Ovary (tissue), 9 donors: Measurements from ENCODE around the gene CYP2W1. TPM values are rescaled to one million over a fixed set of nuclear protein-coding genes. Genes with fewer than 3 reads are reported as not detected.
A peak's percentile ranks its signal among the peaks of the same experiment; 100 is the strongest.

Experiments
- DNase-seq, 5 donors: peaks; one replicate each; pipeline ENCODE4 v3.0.0-alpha.2; 2019 to 2020
- H3K27ac ChIP-seq, 2 donors: fragments of 200-600 bp; one replicate each; pipeline versions ENCODE4 v1.5.1 to v1.8.0; 2019 to 2022
- H3K27me3 ChIP-seq: fragments of 200-600 bp; one replicate; pipeline ENCODE4 v1.8.0; 2022
- H3K36me3 ChIP-seq: fragments of 200-600 bp; sonication (generic); one replicate; pipeline ENCODE4 v1.5.1; 2019
- H3K4me1 ChIP-seq: one replicate; pipeline ENCODE4 v1.8.1; 2013; ENCODE audit warnings: mild to moderate bottlenecking, moderate library complexity; ENCODE audit not compliant: insufficient read depth
- H3K4me3 ChIP-seq: fragments of 200-600 bp; sonication (generic); one replicate; pipeline ENCODE4 v1.5.1; 2017
- H3K9me3 ChIP-seq, 2 donors: fragments of 200-600 bp in 1 of 2; sonication (generic) in 1 of 2; one replicate each; pipeline versions ENCODE4 v1.5.1 to v1.8.1; 2013 to 2019; ENCODE audit warnings: mild to moderate bottlenecking in 1 of 2, moderate library complexity in 1 of 2
- CTCF ChIP-seq, 3 donors: fragments of 450-650 bp in 2 of 3; fragments of 200-600 bp in 1 of 3; IDR thresholded peaks; one replicate each; pipeline versions ENCODE4 v1.5.1 to v1.8.0; 2016 to 2022; ENCODE audit warnings: antibody characterized with exemption in 3 of 3, mild to moderate bottlenecking in 1 of 3
- EP300 ChIP-seq: sonication (generic); formaldehyde crosslinking; IDR thresholded peaks from one replicate; pipeline ENCODE4 v1.6.1; 2017; ENCODE audit warnings: antibody characterized with exemption
- POLR2A ChIP-seq: fragments of 450-650 bp; IDR thresholded peaks from one replicate; pipeline ENCODE4 v1.6.1; 2017; ENCODE audit warnings: antibody characterized with exemption, mild to moderate bottlenecking, moderate library complexity
- WGBS, 3 donors: extraction: QIAGEN DNeasy Blood & Tissue Kit in 1 of 3; methylation state at CpG; one replicate each; pipeline versions ENCODE4 v1.1.5 to v1.1.7; 2013 to 2017; 5-methylcytosine and 5-hydroxymethylcytosine counted together
- intact Hi-C, 4 donors: fragments of 100-400 bp; cut with DNase I; formaldehyde crosslinking; loops; one replicate each; pipeline versions ENCODE4 v1.11.0 to v1.15.1; 2022 to 2023
- polyA plus RNA-seq, 2 donors: library from polyadenylated mRNA; stranded (reverse); fragments of 200-250 nt in 1 of 2; fragments of 350-450 nt in 1 of 2; fragmentation: Illumina TruSeq in 1 of 2; extraction: RNeasy Lipid Tissue Mini Kit (QIAGEN cat#74804) in 1 of 2; gene quantifications; one replicate each; pipeline ENCODE4 v1.2.3, GENCODE V29; 2013 to 2014
- total RNA-seq, 7 donors: library from RNA; depleted of rRNA in 2 of 7; stranded (reverse); fragments of >200 nt in 2 of 7; fragmentation: NEBNext Ultra II Directional in 3 of 7; extraction: Animal tissue kit (Norgen Biotek cat#: 25700) in 3 of 7; gene quantifications; one replicate each; pipeline versions ENCODE4 v1.1.0 to v1.2.4, GENCODE V29; 2016 to 2023
- donor health status: DM: no; HTN: no; CAD: no; lungs with moderate emphysema.
- donor health status: DM: no; HTN: no; CAD: no.
- donor health status: Bipolar disorder and iron deficiency.
- donor health status: DM: yes; HTN: yes; CAD: no.
- donor health status: DM: no; HTN: no; CAD: no.
- donor health status: DM: yes; HTN: yes; CAD: no.

The CYP2W1 gene
- total and polyA plus RNA-seq, 9 donors, result 0.64 to 5.2 (median 2.7) TPM; not detected in 2

GRCh38 chr7:1010226-1010625, 27.2 kb downstream of the CYP2W1 start:
- peak overlapping the region in 1 of 2 donors; percentile 12 for H3K27ac ChIP-seq
- H3K9me3 ChIP-seq, result no peaks in the 10 kb centered on the region
- no peaks in the 10 kb centered on the region for H3K4me1 ChIP-seq
- H3K27me3 ChIP-seq, result no peaks in the 10 kb centered on the region
- H3K4me3 ChIP-seq, result no peak overlapping the region
- 74 to 82% (median 79%) methylated on average over 11 to 13 of the region's 13 CpGs for WGBS, 3 donors
- DNase-seq, result no peak
- H3K36me3 ChIP-seq, result no peaks in the 10 kb centered on the region
- TF ChIP-seq POLR2A (no peak), EP300 (no peak), CTCF (IDR thresholded peaks at IDR 0.05) (no peak)
- intact Hi-C loops, result no loop called here

GRCh38 chr7:1011297-1012003, 28.5 kb downstream of the CYP2W1 start:
- Histone ChIP-seq H3K4me1 (peaks cover 2% of the 10 kb centered on the region), H3K27me3 (no peaks in the 10 kb centered on the region), H3K36me3 (no peaks in the 10 kb centered on the region), H3K9me3 (no peaks in the 10 kb centered on the region), H3K27ac (no peak overlapping the region), H3K4me3 (no peak overlapping the region)
- no peak for TF ChIP-seq EP300
- DNase-seq, result no peak
- intact Hi-C loops, result no loop called here
- WGBS, 3 donors, result 77 to 89% (median 83%) methylated on average over 12 to 13 of the region's 13 CpGs

- Histone ChIP-seq H3K36me3 (no peaks in the 10 kb centered on the region), H3K4me1 (peaks cover 3% of the 10 kb centered on the region), H3K9me3 (no peaks in the 10 kb centered on the region), H3K4me3 (no peak overlapping the region), H3K27me3 (no peaks in the 10 kb centered on the region), H3K27ac (no peak overlapping the region)
- TF ChIP-seq POLR2A, result no peak
- no peak for TF ChIP-seq EP300
- TF ChIP-seq CTCF (IDR thresholded peaks at IDR 0.05), result no peak
- intact Hi-C loops, result no loop called here
- 83 to 84% (median 84%) methylated on average over 20 to 32 of the region's 32 CpGs for WGBS, 3 donors
- no peak for DNase-seq
Measured at GRCh38 chr7:1012004-1012715, 29.2 kb downstream of the CYP2W1 start.

GRCh38 chr7:1012716-1013095, 29.7 kb downstream of the CYP2W1 start:
- no peak overlapping the region for H3K27ac ChIP-seq
- no peak for DNase-seq
- H3K4me3 ChIP-seq, result no peak overlapping the region
- H3K36me3 ChIP-seq, result no peaks in the 10 kb centered on the region
- H3K27me3 ChIP-seq, result no peaks in the 10 kb centered on the region
- intact Hi-C loops, result no loop called here
- peaks cover 3% of the 10 kb centered on the region for H3K4me1 ChIP-seq
- no peaks in the 10 kb centered on the region for H3K9me3 ChIP-seq
- no peak for TF ChIP-seq CTCF (IDR thresholded peaks at IDR 0.05)
- TF ChIP-seq EP300, result no peak
- TF ChIP-seq POLR2A, result no peak
- 88 to 92% (median 90%) methylated on average over 30 of the region's 30 CpGs for WGBS, 3 donors

GRCh38 chr7:1013581-1013980, 30.6 kb downstream of the CYP2W1 start:
- Histone ChIP-seq H3K27me3 (no peaks in the 10 kb centered on the region), H3K4me1 (peaks cover 3% of the 10 kb centered on the region), H3K27ac (no peak overlapping the region), H3K36me3 (no peaks in the 10 kb centered on the region), H3K4me3 (no peak overlapping the region), H3K9me3 (no peaks in the 10 kb centered on the region)
- no peak for TF ChIP-seq CTCF (IDR thresholded peaks at IDR 0.05)
- TF ChIP-seq POLR2A, result no peak
- no peak for TF ChIP-seq EP300
- 77 to 79% (median 78%) methylated on average over 11 of the region's 11 CpGs for WGBS, 3 donors
- intact Hi-C loops, result no loop called here
- DNase-seq, result no peak
